HepG2 (cell line): ENCODE data around the gene BMP2. TPM values are rescaled to one million over a fixed set of nuclear protein-coding genes. Genes with fewer than 3 reads are reported as not detected.

Experiments used
- ATAC-seq: fragments of 200-7000 bp; cut with Tn5 transposase; 3 replicates; pipeline ENCODE4 v1.9.1; 2020; ENCODE audit warnings: mild to moderate bottlenecking, moderate library complexity
- BruUV-seq: library from RNA; stranded (reverse); fragments of 400-500 nt; replicated peaks from 2 replicates; lab custom pipeline; 2021; lab: Mats Ljungman, UMichigan
- CTCF ChIA-PET: fragments of 300-600 bp; formaldehyde crosslinking; extraction: SDS; loops from one replicate; lab custom pipeline; 2021; ENCODE audit warnings: low total read pairs, inconsistent platforms, low intra/inter-chr PET ratio; lab: Yijun Ruan, JAX
- POLR2A ChIA-PET: fragments of 350-600 bp; sonication (Branson Sonifier 250); formaldehyde crosslinking; loops from one replicate; lab custom pipeline; 2020; ENCODE audit warnings: antibody characterized with exemption, inconsistent platforms; lab: Yijun Ruan, JAX
- DNase-seq: peaks from one replicate; pipeline ENCODE4 v3.0.0-alpha.2; 2015; ENCODE audit warnings: low spot score
- FAIRE-seq: peaks from 3 replicates; lab custom pipeline; 2011; peaks lifted over from hg19 to GRCh38; lab: Jason Lieb, UNC
- H2AFZ ChIP-seq: one replicate; pipeline ENCODE4 v1.6.1; 2011; ENCODE audit warnings: low read length, inconsistent platforms
- H3K27ac ChIP-seq: fragments of 300-600 bp; 3 replicates; pipeline ENCODE4 v1.8.0; 2011; ENCODE audit warnings: mixed run types, mild to moderate bottlenecking, mixed read lengths, low read length, inconsistent platforms; ENCODE audit not compliant: insufficient read depth; ENCODE audit errors: extremely low read length
- H3K27me3 ChIP-seq, 2 experiments: fragments of 200-600 bp in 1 of 2; 2 replicates in 1 of 2; 3 replicates in 1 of 2; pipeline versions ENCODE4 v1.6.0 to v1.8.0; 2011; ENCODE audit warnings: low read length in 2 of 2, mild to moderate bottlenecking in 2 of 2, moderate library complexity in 2 of 2, inconsistent platforms in 1 of 2; ENCODE audit not compliant: insufficient read depth in 2 of 2, control insufficient read depth in 1 of 2
- H3K36me3 ChIP-seq, 2 experiments: fragments of 200-600 bp in 1 of 2; replicated peaks in 1 of 2; 2 replicates in 1 of 2; 3 replicates in 1 of 2; pipeline versions ENCODE4 v1.5.1 to v1.8.0; 2011; ENCODE audit warnings: low read length in 2 of 2, inconsistent platforms in 1 of 2; ENCODE audit not compliant: insufficient read depth in 2 of 2, control insufficient read depth in 1 of 2
- H3K4me1 ChIP-seq: 2 replicates; pipeline ENCODE4 v1.5.1; 2012; ENCODE audit warnings: low read length, inconsistent platforms; ENCODE audit not compliant: insufficient read depth
- H3K4me2 ChIP-seq: 2 replicates; pipeline ENCODE4 v1.6.0; 2011; ENCODE audit warnings: low read depth, low read length, inconsistent platforms
- H3K4me3 ChIP-seq, 3 experiments: fragments of 200-600 bp in 1 of 3; sonication (generic), shearing (Covaris generic) in 1 of 3; replicated peaks in 1 of 3; 2 replicates each; pipeline ENCODE4 v1.5.1; 2011 to 2016; ENCODE audit warnings: low read length in 3 of 3, inconsistent platforms in 2 of 3, low read depth in 2 of 3, mild to moderate bottlenecking in 2 of 3, control low read depth in 1 of 3, mixed read lengths in 1 of 3; ENCODE audit not compliant: insufficient read depth in 1 of 3
- H3K79me2 ChIP-seq: one replicate; pipeline ENCODE4 v1.6.1; 2011; ENCODE audit warnings: low read length, inconsistent platforms; ENCODE audit not compliant: insufficient read depth
- H3K9ac ChIP-seq: 2 replicates; pipeline ENCODE4 v1.6.0; 2011; ENCODE audit warnings: mild to moderate bottlenecking, low read depth, low read length, inconsistent platforms; ENCODE audit not compliant: insufficient read depth
- H3K9me3 ChIP-seq: 2 replicates; pipeline ENCODE4 v1.5.1; 2012; ENCODE audit warnings: mild to moderate bottlenecking, low read length
- H4K20me1 ChIP-seq: 2 replicates; pipeline ENCODE4 v1.6.0; 2011; ENCODE audit warnings: inconsistent platforms, mild to moderate bottlenecking, low read length, moderate library complexity; ENCODE audit not compliant: insufficient read depth
- AKAP8 ChIP-seq: sonication (generic); formaldehyde crosslinking; IDR thresholded peaks from 2 replicates; pipeline ENCODE4 v1.5.1; 2020; ENCODE audit warnings: mild to moderate bottlenecking, missing genetic modification reagents
- ESRRA ChIP-seq: sonication (generic); formaldehyde crosslinking; IDR thresholded peaks from 2 replicates; pipeline ENCODE4 v1.5.1; 2020; ENCODE audit warnings: mild to moderate bottlenecking, low read depth, missing genetic modification reagents
- GPBP1L1 ChIP-seq: sonication (generic); formaldehyde crosslinking; IDR thresholded peaks from 2 replicates; pipeline ENCODE4 v1.5.0; 2020; ENCODE audit warnings: mild to moderate bottlenecking, missing genetic modification reagents
- HIVEP1 ChIP-seq: sonication (generic); formaldehyde crosslinking; IDR thresholded peaks from 2 replicates; pipeline ENCODE4 v1.4.0; 2020; ENCODE audit warnings: mild to moderate bottlenecking, missing genetic modification reagents
- RFX3 ChIP-seq: IDR thresholded peaks from 2 replicates; pipeline ENCODE4 v1.6.1; 2016; ENCODE audit warnings: missing biosample characterization, missing genetic modification reagents
- SNAPC2 ChIP-seq: sonication (generic); formaldehyde crosslinking; IDR thresholded peaks from 2 replicates; pipeline ENCODE4 v1.8.1; 2022; ENCODE audit warnings: mild to moderate bottlenecking, missing genetic modification reagents
- TCF7 ChIP-seq: sonication (generic); IDR thresholded peaks from 2 replicates; pipeline ENCODE4 v1.6.1; 2016; ENCODE audit warnings: antibody characterized with exemption, low read depth
- ZBTB39 ChIP-seq: sonication (generic); formaldehyde crosslinking; IDR thresholded peaks from 2 replicates; pipeline ENCODE4 v1.5.0; 2020; ENCODE audit warnings: missing genetic modification reagents
- ZNF713 ChIP-seq: sonication (generic); formaldehyde crosslinking; IDR thresholded peaks from 2 replicates; pipeline ENCODE4 v1.4.0; 2020; ENCODE audit warnings: mild to moderate bottlenecking, missing genetic modification reagents
- ZNF768 ChIP-seq: sonication (generic); formaldehyde crosslinking; IDR thresholded peaks from 2 replicates; pipeline ENCODE4 v1.4.0; 2020; ENCODE audit warnings: missing genetic modification reagents
- ZSCAN5A ChIP-seq: sonication (generic); formaldehyde crosslinking; IDR thresholded peaks from 2 replicates; pipeline ENCODE4 v1.8.0; 2022; ENCODE audit warnings: mild to moderate bottlenecking, missing genetic modification reagents, borderline replicate concordance
- WGBS: methylation state at CpG from one replicate; pipeline ENCODE4 v1.1.6; 2017; ENCODE audit warnings: low lambda C conversion rate; 5-methylcytosine and 5-hydroxymethylcytosine counted together
- in situ Hi-C: cut with HindIII; loops from 2 replicates; pipeline ENCODE4 v1.10.0; 2017; ENCODE audit warnings: low pct_unique_long_range_greater_than_20kb; ENCODE audit not compliant: extremely low pct_ligation_motif_present
- intact Hi-C: fragments of 100-400 bp; cut with micrococcal nuclease; formaldehyde crosslinking; loops from one replicate; pipeline ENCODE4 v1.10.0; 2022; ENCODE audit not compliant: unreplicated experiment
- polyA plus RNA-seq, 8 experiments: library from polyadenylated mRNA; depleted of rRNA in 3 of 8; stranded (reverse) in 7 of 8; unstranded in 1 of 8; fragments of >200 nt; fragmentation: Illumina TruSeq in 4 of 8; extraction: Trizol in 4 of 8; gene quantifications; 2 replicates each; pipeline versions ENCODE4 v1.2.1 to v1.2.3, GENCODE V29; 2011 to 2016; ENCODE audit warnings: low read depth in 4 of 8, missing spikeins in 1 of 8, mixed read lengths in 1 of 8; ENCODE audit not compliant: insufficient read depth in 1 of 8
- total RNA-seq, 5 experiments: library from RNA; depleted of rRNA; stranded (reverse); fragments of >200 nt; fragmentation: Illumina TruSeq; extraction: Trizol; gene quantifications; 2 replicates each; pipeline ENCODE4 v1.2.3, GENCODE V29; 2016; ENCODE audit warnings: low read depth in 1 of 5
- TF ChIP-seq, protein P1 (sequence below): sonication (generic); formaldehyde crosslinking; IDR thresholded peaks from 2 replicates; pipeline ENCODE4 v1.4.0; 2020; ENCODE audit warnings: low read depth, mild to moderate bottlenecking, missing genetic modification reagents

The BMP2 gene
- total and polyA plus RNA-seq, 2 of the 13 experiments (the other 11 are each of a cell fraction or from before 2014, with no cell fraction given), result 0.02 to 0.03 TPM

DNA sequence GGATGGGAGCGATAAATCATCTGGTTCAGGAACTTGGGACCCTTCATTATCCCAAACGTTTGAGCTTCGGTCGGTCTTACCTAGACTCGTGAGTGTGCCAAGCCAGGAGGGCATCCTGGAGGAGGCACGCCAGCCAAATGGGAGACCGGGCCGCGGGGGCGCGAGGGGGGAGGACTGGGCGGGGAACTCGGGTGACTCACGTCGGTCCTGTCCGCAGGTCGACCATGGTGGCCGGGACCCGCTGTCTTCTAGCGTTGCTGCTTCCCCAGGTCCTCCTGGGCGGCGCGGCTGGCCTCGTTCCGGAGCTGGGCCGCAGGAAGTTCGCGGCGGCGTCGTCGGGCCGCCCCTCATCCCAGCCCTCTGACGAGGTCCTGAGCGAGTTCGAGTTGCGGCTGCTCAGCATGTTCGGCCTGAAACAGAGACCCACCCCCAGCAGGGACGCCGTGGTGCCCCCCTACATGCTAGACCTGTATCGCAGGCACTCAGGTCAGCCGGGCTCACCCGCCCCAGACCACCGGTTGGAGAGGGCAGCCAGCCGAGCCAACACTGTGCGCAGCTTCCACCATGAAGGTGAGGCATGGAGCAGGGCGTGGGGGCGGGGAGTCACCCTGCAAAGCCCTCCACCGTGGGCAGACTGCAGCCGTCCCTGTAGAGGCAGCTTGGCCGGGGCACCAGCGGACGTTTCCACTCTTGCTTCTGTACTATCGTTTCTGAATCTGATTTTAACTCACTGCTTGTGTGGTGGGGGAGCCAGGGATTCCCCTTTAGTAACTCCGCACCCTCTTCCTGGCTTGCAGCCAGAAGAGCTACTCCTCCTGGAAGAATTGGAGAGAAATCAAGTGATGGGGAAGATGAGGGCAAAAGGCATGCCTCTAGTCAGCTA, 2.7 kb downstream of the BMP2 start:
- Histone ChIP-seq H3K4me3 (no peak overlapping the region), H2AFZ (no peak overlapping the region), H3K4me1 (no peaks in the 10 kb centered on the region), H3K9ac (no peak overlapping the region), H3K4me2 (no peak overlapping the region), H4K20me1 (no peaks in the 10 kb centered on the region)
- 83% methylated on average over 44 of the region's 55 CpGs for WGBS
- CTCF ChIA-PET, result no interaction called here
- TF ChIP-seq ZNF713 (CRISPR knock-in tag) (no peak), ZNF768 (CRISPR knock-in tag) (peak; percentile 22; the same call in 1 of the 2 replicates), ZSCAN5A (CRISPR knock-in tag) (no peak)
- TF ChIP-seq, all 625 proteins: peak for 1
- H3K79me2 ChIP-seq, result no peaks in the 10 kb centered on the region
- H3K36me3 ChIP-seq, result no peaks in the 10 kb centered on the region
- intact Hi-C loops, result loop anchor here (5.0 to 10.0 kb wide), 2 partner anchors 188 to 1165 kb away; no protein-coding TSS in a partner anchor
- POLR2A ChIA-PET, result no interaction called here
- FAIRE-seq (no peak), DNase-seq (no peak), ATAC-seq (no peak)
- H3K27ac ChIP-seq, result no peak overlapping the region
- in situ Hi-C loops, result no loop called here
- no TSS peak for BruUV-seq
- peaks cover 11 to 30% of the 10 kb centered on the region in 2 experiments; a peak in 4 of 5 replicates for H3K27me3 ChIP-seq
- no peaks in the 10 kb centered on the region for H3K9me3 ChIP-seq

DNA sequence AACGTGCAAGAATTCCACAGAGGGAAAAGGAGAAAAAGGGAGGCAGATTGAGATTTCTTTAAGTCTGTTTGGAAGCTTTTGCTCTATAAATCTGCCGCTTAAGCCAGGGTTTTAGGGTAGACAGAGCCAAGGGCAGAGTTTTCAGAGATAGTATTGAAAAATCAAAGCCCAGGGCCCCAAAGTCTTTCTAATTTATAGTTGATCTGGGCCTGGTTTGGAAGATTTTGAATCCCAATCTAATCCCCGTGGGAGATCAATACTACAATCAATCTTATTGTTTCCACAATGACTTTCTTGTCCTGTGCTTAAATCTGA, 3.3 kb downstream of the BMP2 start:
- no peaks in the 10 kb centered on the region for H4K20me1 ChIP-seq
- FAIRE-seq (no peak), DNase-seq (no peak), ATAC-seq (no peak)
- H3K4me3 ChIP-seq, result no peak overlapping the region
- no peaks in the 10 kb centered on the region for H3K4me1 ChIP-seq
- peaks cover 11 to 30% of the 10 kb centered on the region in 2 experiments; a peak in 4 of 5 replicates for H3K27me3 ChIP-seq
- no peak overlapping the region for H3K4me2 ChIP-seq
- no peak overlapping the region for H3K9ac ChIP-seq
- CTCF ChIA-PET, result no interaction called here
- BruUV-seq, result no TSS peak
- H3K36me3 ChIP-seq, result no peaks in the 10 kb centered on the region
- no peaks in the 10 kb centered on the region for H3K79me2 ChIP-seq
- no peak overlapping the region for H2AFZ ChIP-seq
- no peaks in the 10 kb centered on the region for H3K9me3 ChIP-seq
- in situ Hi-C loops (no loop called here), intact Hi-C loops (no loop called here)
- WGBS, result 52% methylated on average over 3 of the region's 3 CpGs
- no peak overlapping the region for H3K27ac ChIP-seq
- POLR2A ChIA-PET, result no interaction called here
- TF ChIP-seq RFX3 (no peak), GPBP1L1 (CRISPR knock-in tag) (no peak), SNAPC2 (no peak), HIVEP1 (CRISPR knock-in tag) (no peak), TCF7 (no peak), ZBTB39 (CRISPR knock-in tag) (no peak), ESRRA (no peak), AKAP8 (CRISPR knock-in tag) (no peak)
- TF ChIP-seq, protein P1, sequence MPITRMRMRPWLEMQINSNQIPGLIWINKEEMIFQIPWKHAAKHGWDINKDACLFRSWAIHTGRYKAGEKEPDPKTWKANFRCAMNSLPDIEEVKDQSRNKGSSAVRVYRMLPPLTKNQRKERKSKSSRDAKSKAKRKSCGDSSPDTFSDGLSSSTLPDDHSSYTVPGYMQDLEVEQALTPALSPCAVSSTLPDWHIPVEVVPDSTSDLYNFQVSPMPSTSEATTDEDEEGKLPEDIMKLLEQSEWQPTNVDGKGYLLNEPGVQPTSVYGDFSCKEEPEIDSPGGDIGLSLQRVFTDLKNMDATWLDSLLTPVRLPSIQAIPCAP (CRISPR knock-in tag), result no peak
